ENCODE measurements around the gene RALGAPA1. TPM values are rescaled to one million over a fixed set of nuclear protein-coding genes. Genes with fewer than 3 reads are reported as not detected.
A peak's percentile ranks its signal among the peaks of the same experiment; 100 is the strongest.

RALGAPA1 gene
- polyA plus RNA-seq, 1 donor (not counting 4 experiments of a cell fraction or from before 2014, with no cell fraction given): 12.1 TPM

GRCh38 chr14:35814371-35815005, 5.4 kb upstream of the RALGAPA1 start:
- no peak for DNase-seq (ENCODE audit: low read depth, low spot score)

DNA sequence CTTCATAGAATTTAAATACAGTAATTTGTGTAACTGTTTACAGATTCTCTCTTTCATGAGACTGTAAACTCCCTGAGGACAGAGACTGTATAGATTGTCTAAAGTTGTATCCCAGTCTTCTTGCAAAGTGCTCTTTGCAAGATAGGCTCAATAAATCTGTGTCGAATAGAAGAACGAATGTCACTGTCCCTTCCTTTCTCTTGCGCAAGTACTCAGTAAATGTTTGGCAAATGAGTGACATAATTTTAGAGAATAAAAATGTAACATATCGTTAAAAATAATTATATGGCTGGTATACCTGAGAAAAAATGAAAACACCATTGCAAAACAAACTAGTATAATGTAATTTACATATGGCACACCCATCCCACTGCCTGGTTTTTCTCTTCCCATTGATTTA, 1.9 kb upstream of the RALGAPA1 start:
- H3K79me2 ChIP-seq (ENCODE audit: control insufficient read depth, insufficient read depth, low read length): peaks cover 19% of the 10 kb centered on the region
- TF ChIP-seq, protein P1, sequence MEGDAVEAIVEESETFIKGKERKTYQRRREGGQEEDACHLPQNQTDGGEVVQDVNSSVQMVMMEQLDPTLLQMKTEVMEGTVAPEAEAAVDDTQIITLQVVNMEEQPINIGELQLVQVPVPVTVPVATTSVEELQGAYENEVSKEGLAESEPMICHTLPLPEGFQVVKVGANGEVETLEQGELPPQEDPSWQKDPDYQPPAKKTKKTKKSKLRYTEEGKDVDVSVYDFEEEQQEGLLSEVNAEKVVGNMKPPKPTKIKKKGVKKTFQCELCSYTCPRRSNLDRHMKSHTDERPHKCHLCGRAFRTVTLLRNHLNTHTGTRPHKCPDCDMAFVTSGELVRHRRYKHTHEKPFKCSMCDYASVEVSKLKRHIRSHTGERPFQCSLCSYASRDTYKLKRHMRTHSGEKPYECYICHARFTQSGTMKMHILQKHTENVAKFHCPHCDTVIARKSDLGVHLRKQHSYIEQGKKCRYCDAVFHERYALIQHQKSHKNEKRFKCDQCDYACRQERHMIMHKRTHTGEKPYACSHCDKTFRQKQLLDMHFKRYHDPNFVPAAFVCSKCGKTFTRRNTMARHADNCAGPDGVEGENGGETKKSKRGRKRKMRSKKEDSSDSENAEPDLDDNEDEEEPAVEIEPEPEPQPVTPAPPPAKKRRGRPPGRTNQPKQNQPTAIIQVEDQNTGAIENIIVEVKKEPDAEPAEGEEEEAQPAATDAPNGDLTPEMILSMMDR (optimal IDR thresholded peaks at IDR 0.05 in 1 of 3, IDR thresholded peaks at IDR 0.05 in 1 of 3, conservative IDR thresholded peaks at IDR 0.05 in 1 of 3; ENCODE audit: extremely low read depth in 1 of 3, insufficient read depth in 2 of 3, low read length in 3 of 3): no peak
- no peak for TF ChIP-seq EZH2 (IDR thresholded peaks at IDR 0.05; ENCODE audit: low read length)
- H3K27ac ChIP-seq (ENCODE audit: control insufficient read depth, insufficient read depth, low read length): no peak overlapping the region
- no peaks in the 10 kb centered on the region for H3K27me3 ChIP-seq (ENCODE audit: control insufficient read depth, extremely low read depth, insufficient read depth, low read length)
- H3K4me2 ChIP-seq (ENCODE audit: control insufficient read depth, extremely low read depth, insufficient read depth, low read depth, low read length): no peak overlapping the region
- H4K20me1 ChIP-seq (ENCODE audit: control insufficient read depth, extremely low read depth, insufficient read depth, low read length): no peaks in the 10 kb centered on the region
- H3K9me1 ChIP-seq (ENCODE audit: control insufficient read depth, extremely low read depth, insufficient read depth, low read length): no peaks in the 10 kb centered on the region
- DNase-seq (ENCODE audit: low read depth, low spot score) (no peak), FAIRE-seq (no peak)
- no peak overlapping the region for H3K4me3 ChIP-seq (ENCODE audit: control insufficient read depth in 2 of 3, extremely low read depth in 1 of 3, insufficient read depth in 2 of 3, low read depth in 1 of 3, low read length in 3 of 3)
- dilution Hi-C loops (cut with MboI; ENCODE audit: extremely low pct_ligation_motif_present, low sequenced_read_pairs): no loop called here
- H3K4me1 ChIP-seq (ENCODE audit: control insufficient read depth, extremely low read depth, insufficient read depth, low read length): peaks cover 10% of the 10 kb centered on the region
- no peaks in the 10 kb centered on the region for H3K36me3 ChIP-seq (ENCODE audit: control insufficient read depth in 2 of 2, extremely low read depth in 1 of 2, insufficient read depth in 2 of 2, low read length in 2 of 2)
- no peak overlapping the region for H3K9ac ChIP-seq (ENCODE audit: control insufficient read depth, extremely low read depth, insufficient read depth, low read length)
- H3K9me3 ChIP-seq (ENCODE audit: control insufficient read depth, low read depth, low read length): no peaks in the 10 kb centered on the region
- H2AFZ ChIP-seq (ENCODE audit: control insufficient read depth, low read length): no peak overlapping the region

More at GRCh38 chr14:35814371-35815005, 5.4 kb upstream of the RALGAPA1 start:
- no peaks in the 10 kb centered on the region for H3K27me3 ChIP-seq (ENCODE audit: control insufficient read depth, extremely low read depth, insufficient read depth, low read length)
- H3K4me1 ChIP-seq (ENCODE audit: control insufficient read depth, extremely low read depth, insufficient read depth, low read length): no peaks in the 10 kb centered on the region
- H3K9me1 ChIP-seq (ENCODE audit: control insufficient read depth, extremely low read depth, insufficient read depth, low read length): no peaks in the 10 kb centered on the region
- H3K36me3 ChIP-seq (ENCODE audit: control insufficient read depth in 2 of 2, extremely low read depth in 1 of 2, insufficient read depth in 2 of 2, low read length in 2 of 2): no peaks in the 10 kb centered on the region
- H3K4me3 ChIP-seq (ENCODE audit: control insufficient read depth in 2 of 3, extremely low read depth in 1 of 3, insufficient read depth in 2 of 3, low read depth in 1 of 3, low read length in 3 of 3): no peak overlapping the region
- dilution Hi-C loops (cut with MboI; ENCODE audit: extremely low pct_ligation_motif_present, low sequenced_read_pairs): no loop called here
- H3K79me2 ChIP-seq (ENCODE audit: control insufficient read depth, insufficient read depth, low read length): no peaks in the 10 kb centered on the region
- H2AFZ ChIP-seq (ENCODE audit: control insufficient read depth, low read length): no peak overlapping the region
- H3K9ac ChIP-seq (ENCODE audit: control insufficient read depth, extremely low read depth, insufficient read depth, low read length): no peak overlapping the region
- H3K9me3 ChIP-seq (ENCODE audit: control insufficient read depth, low read depth, low read length): no peaks in the 10 kb centered on the region
- FAIRE-seq: peak; percentile 41
- H4K20me1 ChIP-seq (ENCODE audit: control insufficient read depth, extremely low read depth, insufficient read depth, low read length): no peaks in the 10 kb centered on the region
- no peak for TF ChIP-seq EZH2 (IDR thresholded peaks at IDR 0.05; ENCODE audit: low read length)
- TF ChIP-seq, protein P1 (optimal IDR thresholded peaks at IDR 0.05 in 1 of 3, IDR thresholded peaks at IDR 0.05 in 1 of 3, conservative IDR thresholded peaks at IDR 0.05 in 1 of 3; ENCODE audit: extremely low read depth in 1 of 3, insufficient read depth in 2 of 3, low read length in 3 of 3): peak; percentile 71 to 78 (median 74)
- no peak overlapping the region for H3K4me2 ChIP-seq (ENCODE audit: control insufficient read depth, extremely low read depth, insufficient read depth, low read depth, low read length)
- no peak overlapping the region for H3K27ac ChIP-seq (ENCODE audit: control insufficient read depth, insufficient read depth, low read length)
